ENCODE results near the gene SYNE4. TPM values are rescaled to one million over a fixed set of nuclear protein-coding genes. Genes with fewer than 3 reads are reported as not detected.

Gene SYNE4
- total RNA-seq, 4 donors from 2014 or later, result 0.42 to 3.0 (median 1.8) TPM

DNA sequence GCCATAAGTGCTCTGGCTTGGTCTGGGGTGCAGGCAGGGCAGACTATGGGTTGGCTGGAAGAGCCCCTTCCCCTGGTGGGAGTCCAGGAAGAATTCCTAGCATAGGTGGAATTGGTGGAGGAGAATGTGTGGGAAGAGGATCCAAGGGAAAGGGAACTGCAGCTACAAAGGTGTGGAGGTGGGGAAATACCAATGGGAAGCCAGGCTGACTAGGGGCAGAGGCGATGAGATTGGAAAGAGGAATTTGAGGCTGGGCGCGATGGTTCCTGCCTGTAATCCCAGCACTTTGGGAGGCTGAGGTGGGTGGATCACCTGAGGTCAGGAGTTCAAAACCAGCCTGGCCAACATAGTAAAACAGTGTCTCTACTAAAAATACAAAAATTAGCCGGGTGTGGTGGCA, 18.5 kb downstream of the SYNE4 start:
- peaks cover 39% of the 10 kb centered on the region for H3K27me3 ChIP-seq
- WGBS, result 89% methylated on average over 4 of the region's 4 CpGs
- no peak overlapping the region for H3K4me3 ChIP-seq
- peaks cover 19% of the 10 kb centered on the region for H3K4me1 ChIP-seq
- DNase-seq (ENCODE audit: low spot score in 2 of 2), result no peak
- H3K9me3 ChIP-seq, result no peaks in the 10 kb centered on the region
- no peaks in the 10 kb centered on the region for H3K36me3 ChIP-seq
- no peak overlapping the region for H3K27ac ChIP-seq
- no peak for TF ChIP-seq POLR2A (IDR thresholded peaks at IDR 0.05)
- TF ChIP-seq, protein P1, sequence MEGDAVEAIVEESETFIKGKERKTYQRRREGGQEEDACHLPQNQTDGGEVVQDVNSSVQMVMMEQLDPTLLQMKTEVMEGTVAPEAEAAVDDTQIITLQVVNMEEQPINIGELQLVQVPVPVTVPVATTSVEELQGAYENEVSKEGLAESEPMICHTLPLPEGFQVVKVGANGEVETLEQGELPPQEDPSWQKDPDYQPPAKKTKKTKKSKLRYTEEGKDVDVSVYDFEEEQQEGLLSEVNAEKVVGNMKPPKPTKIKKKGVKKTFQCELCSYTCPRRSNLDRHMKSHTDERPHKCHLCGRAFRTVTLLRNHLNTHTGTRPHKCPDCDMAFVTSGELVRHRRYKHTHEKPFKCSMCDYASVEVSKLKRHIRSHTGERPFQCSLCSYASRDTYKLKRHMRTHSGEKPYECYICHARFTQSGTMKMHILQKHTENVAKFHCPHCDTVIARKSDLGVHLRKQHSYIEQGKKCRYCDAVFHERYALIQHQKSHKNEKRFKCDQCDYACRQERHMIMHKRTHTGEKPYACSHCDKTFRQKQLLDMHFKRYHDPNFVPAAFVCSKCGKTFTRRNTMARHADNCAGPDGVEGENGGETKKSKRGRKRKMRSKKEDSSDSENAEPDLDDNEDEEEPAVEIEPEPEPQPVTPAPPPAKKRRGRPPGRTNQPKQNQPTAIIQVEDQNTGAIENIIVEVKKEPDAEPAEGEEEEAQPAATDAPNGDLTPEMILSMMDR (IDR thresholded peaks at IDR 0.05), result no peak
- TF ChIP-seq POLR2AphosphoS5 (IDR thresholded peaks at IDR 0.05), result no peak
- TF ChIP-seq EP300 (IDR thresholded peaks at IDR 0.05), result no peak

DNA sequence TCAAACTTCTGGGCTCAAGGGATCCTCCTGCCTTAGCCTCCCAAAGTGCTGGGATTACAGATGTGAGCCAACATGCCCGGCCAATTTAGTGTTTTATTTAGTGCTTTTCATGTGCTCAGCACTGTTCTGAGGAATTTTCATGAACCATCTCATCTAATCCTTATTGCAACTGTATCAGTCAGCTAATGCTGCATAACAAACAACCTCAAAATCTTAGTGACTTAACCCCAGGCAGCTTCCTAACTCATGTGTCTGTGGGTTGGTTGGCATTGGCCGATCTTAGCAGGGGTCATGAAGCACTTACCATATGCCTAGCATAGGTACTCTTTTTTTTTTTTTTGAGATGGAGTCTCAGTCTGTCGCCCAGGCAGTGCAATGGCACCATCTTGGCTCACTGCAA, 19.8 kb downstream of the SYNE4 start:
- no peak for DNase-seq (ENCODE audit: low spot score in 2 of 2)
- no peak overlapping the region for H3K4me3 ChIP-seq
- peaks cover 9% of the 10 kb centered on the region for H3K4me1 ChIP-seq
- no peaks in the 10 kb centered on the region for H3K36me3 ChIP-seq
- H3K9me3 ChIP-seq, result no peaks in the 10 kb centered on the region
- TF ChIP-seq, protein P1 (IDR thresholded peaks at IDR 0.05), result no peak
- no peak for TF ChIP-seq EP300 (IDR thresholded peaks at IDR 0.05)
- no peak for TF ChIP-seq POLR2AphosphoS5 (IDR thresholded peaks at IDR 0.05)
- TF ChIP-seq POLR2A (IDR thresholded peaks at IDR 0.05), result no peak
- no peak overlapping the region for H3K27ac ChIP-seq
- 91% methylated on average over 3 of the region's 3 CpGs for WGBS
- peaks cover 44% of the 10 kb centered on the region for H3K27me3 ChIP-seq

DNA sequence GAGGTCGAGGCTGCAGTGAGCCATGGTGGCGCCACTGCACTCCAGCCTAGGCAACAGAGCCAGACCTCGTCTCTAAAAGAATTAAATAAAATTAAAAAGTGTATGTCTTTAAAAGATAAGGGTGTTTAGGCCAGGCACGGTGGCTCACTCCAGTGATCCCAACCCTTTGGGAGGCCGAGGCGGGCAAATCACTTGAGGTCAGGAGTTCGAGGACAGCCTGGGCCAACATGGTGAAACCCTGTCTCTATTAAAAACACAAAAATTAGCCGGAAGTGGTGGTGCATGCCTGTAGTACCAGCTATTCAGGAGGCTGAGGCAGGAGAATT, 21.1 kb downstream of the SYNE4 start:
- H3K36me3 ChIP-seq, result no peaks in the 10 kb centered on the region
- H3K27me3 ChIP-seq, result peaks cover 51% of the 10 kb centered on the region
- H3K27ac ChIP-seq, result no peak overlapping the region
- TF ChIP-seq EP300 (IDR thresholded peaks at IDR 0.05), result no peak
- TF ChIP-seq POLR2A (IDR thresholded peaks at IDR 0.05), result no peak
- TF ChIP-seq, protein P1 (IDR thresholded peaks at IDR 0.05), result no peak
- TF ChIP-seq POLR2AphosphoS5 (IDR thresholded peaks at IDR 0.05), result no peak
- 36% methylated on average over 8 of the region's 8 CpGs for WGBS
- H3K4me3 ChIP-seq, result peak overlapping the region; percentile 43
- H3K9me3 ChIP-seq, result no peaks in the 10 kb centered on the region
- no peak for DNase-seq (ENCODE audit: low spot score in 2 of 2)
- H3K4me1 ChIP-seq, result peaks cover 9% of the 10 kb centered on the region

DNA sequence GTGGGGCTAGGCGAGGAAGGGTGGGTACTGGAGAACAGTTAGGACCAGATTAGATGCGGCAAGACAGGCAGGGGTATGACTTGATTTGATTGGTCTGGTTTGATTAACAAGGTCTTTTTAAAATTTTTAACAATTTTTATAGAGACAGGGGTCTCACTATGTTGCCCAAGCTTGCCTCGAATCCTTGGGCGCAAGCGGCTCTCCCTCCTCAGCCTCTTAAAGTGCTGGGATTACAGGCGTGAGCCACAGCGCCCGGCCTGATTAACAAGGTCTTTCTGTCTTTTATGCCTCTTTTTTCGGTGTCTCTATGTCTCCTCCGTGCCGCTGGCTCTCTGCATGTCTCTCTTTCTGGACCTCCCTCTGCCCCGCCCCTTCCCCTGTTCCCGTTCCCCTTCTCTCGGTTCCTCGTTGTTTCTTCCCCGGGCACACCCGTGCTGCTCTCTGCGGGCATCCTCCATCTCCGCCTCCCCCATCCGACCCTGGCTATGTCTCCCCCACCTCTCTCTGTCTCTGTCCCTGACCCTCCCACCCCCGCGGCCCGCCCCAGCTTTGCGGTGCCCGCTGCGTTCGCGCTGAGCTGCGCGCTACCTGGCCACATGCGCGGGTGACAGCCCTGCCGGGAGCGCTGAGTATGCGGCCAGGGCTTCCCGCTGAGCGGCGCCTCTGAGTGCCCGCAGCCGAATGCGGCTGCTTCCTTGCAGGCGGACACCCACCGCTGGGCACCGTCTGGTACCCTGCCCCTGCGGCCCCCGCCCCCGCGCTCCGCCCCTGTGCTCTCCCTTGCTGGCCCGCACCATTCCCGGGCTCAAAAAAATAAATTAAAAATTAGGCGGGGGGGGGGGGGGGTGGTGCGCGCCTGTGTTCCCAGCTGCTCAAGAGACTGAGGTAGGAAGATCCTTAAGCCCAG, 21.7 kb downstream of the SYNE4 start:
- H3K36me3 ChIP-seq, result no peaks in the 10 kb centered on the region
- TF ChIP-seq POLR2A (IDR thresholded peaks at IDR 0.05), result no peak
- TF ChIP-seq, protein P1 (IDR thresholded peaks at IDR 0.05), result no peak
- no peak for TF ChIP-seq EP300 (IDR thresholded peaks at IDR 0.05)
- no peak for TF ChIP-seq POLR2AphosphoS5 (IDR thresholded peaks at IDR 0.05)
- peak overlapping the region; percentile 43 for H3K4me3 ChIP-seq
- H3K27ac ChIP-seq, result no peak overlapping the region
- 12% methylated on average over 35 of the region's 54 CpGs for WGBS
- no peak for DNase-seq (ENCODE audit: low spot score in 2 of 2)
- H3K9me3 ChIP-seq, result no peaks in the 10 kb centered on the region
- H3K4me1 ChIP-seq, result peaks cover 9% of the 10 kb centered on the region
- H3K27me3 ChIP-seq, result peaks cover 57% of the 10 kb centered on the region

DNA sequence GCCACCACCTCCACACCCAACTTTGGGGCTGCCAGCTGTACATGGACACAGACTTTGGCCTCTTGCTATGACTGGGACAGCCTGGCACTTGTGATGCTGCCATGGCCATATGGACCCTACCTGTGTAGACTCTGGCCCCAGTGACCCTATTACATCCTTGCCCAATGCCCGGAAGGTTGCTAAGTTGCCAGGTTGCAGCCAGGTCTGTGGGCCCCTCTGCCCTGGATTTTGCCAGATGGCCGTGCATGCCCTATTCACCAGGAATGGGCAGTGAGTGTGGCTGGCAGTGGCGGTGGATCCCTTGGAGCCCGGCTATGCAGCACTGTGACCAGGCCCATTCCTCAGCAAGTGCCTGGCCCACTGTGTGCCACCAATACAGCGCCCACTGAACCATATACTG, 22.5 kb downstream of the SYNE4 start:
- 94% methylated on average over 2 of the region's 5 CpGs for WGBS
- Histone ChIP-seq H3K36me3 (no peaks in the 10 kb centered on the region), H3K27ac (no peak overlapping the region), H3K9me3 (no peaks in the 10 kb centered on the region), H3K27me3 (peaks cover 57% of the 10 kb centered on the region), H3K4me1 (peaks cover 9% of the 10 kb centered on the region), H3K4me3 (no peak overlapping the region)
- no peak for DNase-seq (ENCODE audit: low spot score in 2 of 2)
- TF ChIP-seq POLR2AphosphoS5 (IDR thresholded peaks at IDR 0.05) (no peak), POLR2A (IDR thresholded peaks at IDR 0.05) (no peak), EP300 (IDR thresholded peaks at IDR 0.05) (no peak)
- TF ChIP-seq, protein P1 (IDR thresholded peaks at IDR 0.05), result no peak

All from suprapubic skin (tissue), 4 donors.